ENCODE results near the gene PLCL1.

GRCh38 chr2:197958592-197959150, 154.3 kb downstream of the PLCL1 start:
- TF ChIP-seq POLR2A (IDR thresholded peaks at IDR 0.05), result no peak
- TF ChIP-seq CTCF (IDR thresholded peaks at IDR 0.05), result no peak

All from adrenal gland (tissue), 5 donors.